GM19035 (cell line): ENCODE results near the gene PCDHAC2.

Source experiments
- ATAC-seq: cut with Tn5 transposase; IDR thresholded peaks from one replicate; pipeline ENCODE4 v1.9.1; 2021; ENCODE audit not compliant: unreplicated experiment

PCDHAC2 gene

GRCh38 chr5:140966293-140967225, at the start of gene PCDHAC2:
TSS of gene PCDHAC2 (plus strand) at chr5:140966476. CDS start at chr5:140966767, 291 bp downstream.
- no peak for ATAC-seq

- ATAC-seq, result no peak
These were observed 42.7 kb upstream of the PCDHAC2 start for GRCh38 chr5:140923601-140924000.

- ATAC-seq, result no peak
These were observed 40.4 kb upstream of the PCDHAC2 start, which contains the start of gene PCDHAC1 for GRCh38 chr5:140925806-140926442. TSS of gene PCDHAC1 (plus strand) at chr5:140926299. CDS start at chr5:140926893, 594 bp downstream.

- no peak for ATAC-seq
These were observed 39.6 kb upstream of the PCDHAC2 start for GRCh38 chr5:140926443-140927227.

- no peak for ATAC-seq
These were observed 39.1 kb upstream of the PCDHAC2 start for GRCh38 chr5:140927228-140927573.

GRCh38 chr5:140934964-140935606, 31.2 kb upstream of the PCDHAC2 start:
- ATAC-seq, result no peak

GRCh38 chr5:140946578-140946977, 19.7 kb upstream of the PCDHAC2 start:
- no peak for ATAC-seq

GRCh38 chr5:140951636-140952035, 14.6 kb upstream of the PCDHAC2 start:
- ATAC-seq, result no peak

GRCh38 chr5:140953234-140953633, 13.0 kb upstream of the PCDHAC2 start:
- no peak for ATAC-seq

- no peak for ATAC-seq
These were observed 4.1 kb upstream of the PCDHAC2 start for GRCh38 chr5:140962190-140962589.

GRCh38 chr5:140964356-140964755, 1.9 kb upstream of the PCDHAC2 start:
- no peak for ATAC-seq

GRCh38 chr5:140965905-140966292, 377 bp upstream of the PCDHAC2 start:
- no peak for ATAC-seq

- ATAC-seq, result no peak
These were observed 1.1 kb downstream of the PCDHAC2 start for GRCh38 chr5:140967226-140967893.

- no peak for ATAC-seq
These were observed 3.6 kb downstream of the PCDHAC2 start for GRCh38 chr5:140969880-140970279.

GRCh38 chr5:140973550-140973949, 7.3 kb downstream of the PCDHAC2 start:
- no peak for ATAC-seq

- ATAC-seq, result no peak
These were observed 10.7 kb downstream of the PCDHAC2 start for GRCh38 chr5:140977003-140977402.

- ATAC-seq, result no peak
These were observed 12.0 kb downstream of the PCDHAC2 start for GRCh38 chr5:140978260-140978659.

GRCh38 chr5:140978983-140979382, 12.7 kb downstream of the PCDHAC2 start:
- no peak for ATAC-seq

- ATAC-seq, result no peak
These were observed 15.9 kb downstream of the PCDHAC2 start for GRCh38 chr5:140982083-140982716.

- no peak for ATAC-seq
These were observed 19.8 kb downstream of the PCDHAC2 start for GRCh38 chr5:140986117-140986521.
